ENCODE results near the gene GJA3. TPM values are rescaled to one million over a fixed set of nuclear protein-coding genes. Genes with fewer than 3 reads are reported as not detected.

GJA3 gene
- total and polyA plus RNA-seq, 2 of the 8 experiments (the other 6 are each of a cell fraction or from before 2014, with no cell fraction given) = 0.12 to 0.60 TPM

- no peak overlapping the region for H3K27ac ChIP-seq (ENCODE audit: low read depth, low read length)
- TF ChIP-seq SP4 (IDR thresholded peaks at IDR 0.05; ENCODE audit: low read length) (no peak), SIN3A (conservative IDR thresholded peaks at IDR 0.05 in 1 of 2, IDR thresholded peaks at IDR 0.05 in 1 of 2; ENCODE audit: low read depth in 1 of 2, low read length in 2 of 2) (no peak), POLR2A (IDR thresholded peaks at IDR 0.05; ENCODE audit: control extremely low read depth in 1 of 2, low read depth in 2 of 2, low read length in 2 of 2) (no peak), ATF3 (IDR thresholded peaks at IDR 0.05; ENCODE audit: insufficient read depth, low read depth, low read length) (no peak), MAX (IDR thresholded peaks at IDR 0.05) (no peak), SIX5 (IDR thresholded peaks at IDR 0.05; ENCODE audit: low read depth, low read length) (no peak), GTF2F1 (IDR thresholded peaks at IDR 0.05; ENCODE audit: borderline replicate concordance, low read depth, low read length) (no peak), NANOG (IDR thresholded peaks at IDR 0.05; ENCODE audit: insufficient read depth, low read depth, low read length, poor library complexity, severe bottlenecking) (no peak), TAF1 (IDR thresholded peaks at IDR 0.05; ENCODE audit: low read depth, low read length) (no peak), EP300 (IDR thresholded peaks at IDR 0.05; ENCODE audit: borderline replicate concordance in 1 of 2, low read depth in 2 of 2, low read length in 2 of 2) (no peak), HDAC2 (IDR thresholded peaks at IDR 0.05; ENCODE audit: borderline replicate concordance in 1 of 2, low read depth in 2 of 2, low read length in 2 of 2) (no peak), CREB1 (IDR thresholded peaks at IDR 0.05) (no peak)
Measured at GRCh38 chr13:20109037-20109436, 51.8 kb downstream of the GJA3 start.

More at GRCh38 chr13:20109037-20109436, 51.8 kb downstream of the GJA3 start:
- Histone ChIP-seq H3K9me3 (ENCODE audit: insufficient read depth in 2 of 2, low read depth in 1 of 2, low read length in 1 of 2) (no peaks in the 10 kb centered on the region), H3K56ac (replicated peaks; ENCODE audit: insufficient read length, low read depth, low read length) (no peak overlapping the region), H4K91ac (replicated peaks; ENCODE audit: insufficient read length, low read length) (no peak overlapping the region), H3K23me2 (ENCODE audit: low read depth, low read length) (no peaks in the 10 kb centered on the region), H3K23ac (ENCODE audit: insufficient read length) (no peak overlapping the region), H3K4ac (replicated peaks; ENCODE audit: insufficient read length, low read depth, low read length) (no peak overlapping the region), H3K36me3 (ENCODE audit: control insufficient read depth in 2 of 4, insufficient read depth in 4 of 4, low read length in 3 of 4) (no peaks in the 10 kb centered on the region), H2BK15ac (ENCODE audit: low read length) (no peak overlapping the region), H3K4me1 (replicated peaks in 1 of 4; ENCODE audit: control insufficient read depth in 3 of 4, insufficient read depth in 4 of 4, low read length in 3 of 4) (peaks cover 0 to 5% (median 1%) of the 10 kb centered on the region in 4 experiments; a peak in 2 of 7 replicates), H3K4me3 (ENCODE audit: extremely low read depth in 1 of 4, insufficient read depth in 2 of 4, low read depth in 3 of 4, low read length in 4 of 4) (no peak overlapping the region), H3K9ac (replicated peaks in 1 of 4; ENCODE audit: extremely low read depth in 1 of 4, low read depth in 3 of 4, low read length in 3 of 4) (no peak overlapping the region), H2BK20ac (ENCODE audit: low read length) (no peak overlapping the region), H4K8ac (ENCODE audit: extremely low read depth, insufficient read depth, low read length) (no peak overlapping the region), H2AK5ac (ENCODE audit: low read depth, low read length) (no peak overlapping the region), H3K79me2 (ENCODE audit: control insufficient read depth in 1 of 2, insufficient read depth in 2 of 2, low read length in 2 of 2) (no peaks in the 10 kb centered on the region), H2BK5ac (ENCODE audit: low read depth, low read length) (no peak overlapping the region), H3K4me2 (ENCODE audit: insufficient read depth in 1 of 2, low read depth in 2 of 2, low read length in 2 of 2) (no peak overlapping the region), H3K18ac (ENCODE audit: extremely low read depth, low read length) (no peak overlapping the region), H2AFZ (ENCODE audit: low read length) (no peak overlapping the region), H3K14ac (ENCODE audit: insufficient read length) (no peak overlapping the region), H2BK12ac (ENCODE audit: low read depth, low read length) (no peak overlapping the region), H2BK120ac (replicated peaks; ENCODE audit: low read depth, low read length) (no peak overlapping the region), H3K27me3 (replicated peaks in 1 of 4; ENCODE audit: control insufficient read depth in 3 of 4, extremely low read depth in 1 of 4, insufficient read depth in 3 of 4, low read length in 3 of 4) (no peaks in the 10 kb centered on the region), H4K20me1 (replicated peaks in 1 of 2; ENCODE audit: control insufficient read depth in 1 of 2, insufficient read depth in 2 of 2, low read length in 2 of 2) (no peaks in the 10 kb centered on the region), H4K5ac (ENCODE audit: insufficient read length, low read depth, low read length) (no peak overlapping the region), H3K79me1 (ENCODE audit: low read depth, low read length) (no peaks in the 10 kb centered on the region)
- 86% methylated on average over 2 of the region's 2 CpGs; no CpG with 5 or more reads in 1 of the 2 experiments for WGBS, 2 experiments (ENCODE audit: extremely low coverage in 1 of 2, insufficient coverage in 1 of 2, insufficient read length in 1 of 2, insufficient replicate concordance in 2 of 2, low coverage in 1 of 2, low lambda C conversion rate in 2 of 2, missing lambda C conversion rate in 1 of 2)
- CTCF ChIA-PET (ENCODE audit: partially characterized antibody) = interaction anchor here (0.7 to 2.3 kb wide), 6 partner anchors 11 to 124 kb away, joined by 3 to 12 read pairs (median 3); no protein-coding TSS in a partner anchor
- POLR2A ChIA-PET (ENCODE audit: partially characterized antibody) = interaction anchor here (1.0 to 1.5 kb wide), 2 partner anchors 11 to 32 kb away, joined by 3 to 4 read pairs; no protein-coding TSS in a partner anchor
- FAIRE-seq (no peak), DNase-seq (ENCODE audit: low read depth in 1 of 2, low spot score in 2 of 2) (no peak)
